Ovary (tissue), 9 donors: Measurements from ENCODE around the gene TIMM10B. TPM values are rescaled to one million over a fixed set of nuclear protein-coding genes. Genes with fewer than 3 reads are reported as not detected.

ENCODE experiments used
- DNase-seq, 5 donors: peaks; one replicate each; pipeline ENCODE4 v3.0.0-alpha.2; 2019 to 2020
- H3K27ac ChIP-seq, 2 donors: fragments of 200-600 bp; one replicate each; pipeline versions ENCODE4 v1.5.1 to v1.8.0; 2019 to 2022
- H3K27me3 ChIP-seq: fragments of 200-600 bp; one replicate; pipeline ENCODE4 v1.8.0; 2022
- H3K36me3 ChIP-seq: fragments of 200-600 bp; sonication (generic); one replicate; pipeline ENCODE4 v1.5.1; 2019
- H3K4me1 ChIP-seq: one replicate; pipeline ENCODE4 v1.8.1; 2013; ENCODE audit warnings: mild to moderate bottlenecking, moderate library complexity; ENCODE audit not compliant: insufficient read depth
- H3K4me3 ChIP-seq: fragments of 200-600 bp; sonication (generic); one replicate; pipeline ENCODE4 v1.5.1; 2017
- H3K9me3 ChIP-seq, 2 donors: fragments of 200-600 bp in 1 of 2; sonication (generic) in 1 of 2; one replicate each; pipeline versions ENCODE4 v1.5.1 to v1.8.1; 2013 to 2019; ENCODE audit warnings: mild to moderate bottlenecking in 1 of 2, moderate library complexity in 1 of 2
- EP300 ChIP-seq: sonication (generic); formaldehyde crosslinking; IDR thresholded peaks from one replicate; pipeline ENCODE4 v1.6.1; 2017; ENCODE audit warnings: antibody characterized with exemption
- POLR2A ChIP-seq: fragments of 450-650 bp; IDR thresholded peaks from one replicate; pipeline ENCODE4 v1.6.1; 2017; ENCODE audit warnings: antibody characterized with exemption, mild to moderate bottlenecking, moderate library complexity
- WGBS, 3 donors: extraction: QIAGEN DNeasy Blood & Tissue Kit in 1 of 3; methylation state at CpG; one replicate each; pipeline versions ENCODE4 v1.1.5 to v1.1.7; 2013 to 2017; 5-methylcytosine and 5-hydroxymethylcytosine counted together
- intact Hi-C, 4 donors: fragments of 100-400 bp; cut with DNase I; formaldehyde crosslinking; loops; one replicate each; pipeline versions ENCODE4 v1.11.0 to v1.15.1; 2022 to 2023
- polyA plus RNA-seq, 2 donors: library from polyadenylated mRNA; stranded (reverse); fragments of 200-250 nt in 1 of 2; fragments of 350-450 nt in 1 of 2; fragmentation: Illumina TruSeq in 1 of 2; extraction: RNeasy Lipid Tissue Mini Kit (QIAGEN cat#74804) in 1 of 2; gene quantifications; one replicate each; pipeline ENCODE4 v1.2.3, GENCODE V29; 2013 to 2014
- total RNA-seq, 7 donors: library from RNA; depleted of rRNA in 2 of 7; stranded (reverse); fragments of >200 nt in 2 of 7; fragmentation: NEBNext Ultra II Directional in 3 of 7; extraction: Animal tissue kit (Norgen Biotek cat#: 25700) in 3 of 7; gene quantifications; one replicate each; pipeline versions ENCODE4 v1.1.0 to v1.2.4, GENCODE V29; 2016 to 2023
- TF ChIP-seq, protein P1 (sequence below), 3 donors: fragments of 450-650 bp in 2 of 3; fragments of 200-600 bp in 1 of 3; IDR thresholded peaks; one replicate each; pipeline versions ENCODE4 v1.5.1 to v1.8.0; 2016 to 2022; ENCODE audit warnings: antibody characterized with exemption in 3 of 3, mild to moderate bottlenecking in 1 of 3
- donor health status: DM: no; HTN: no; CAD: no; lungs with moderate emphysema.
- donor health status: DM: no; HTN: no; CAD: no.
- donor health status: Bipolar disorder and iron deficiency.
- donor health status: DM: yes; HTN: yes; CAD: no.
- donor health status: DM: no; HTN: no; CAD: no.
- donor health status: DM: yes; HTN: yes; CAD: no.

TIMM10B gene
- total and polyA plus RNA-seq, 9 donors: 19.4 to 64.7 (median 38.4) TPM

- no peaks in the 10 kb centered on the region for H3K9me3 ChIP-seq
- intact Hi-C loops: no loop called here
- no peak for TF ChIP-seq POLR2A
- TF ChIP-seq, protein P1, sequence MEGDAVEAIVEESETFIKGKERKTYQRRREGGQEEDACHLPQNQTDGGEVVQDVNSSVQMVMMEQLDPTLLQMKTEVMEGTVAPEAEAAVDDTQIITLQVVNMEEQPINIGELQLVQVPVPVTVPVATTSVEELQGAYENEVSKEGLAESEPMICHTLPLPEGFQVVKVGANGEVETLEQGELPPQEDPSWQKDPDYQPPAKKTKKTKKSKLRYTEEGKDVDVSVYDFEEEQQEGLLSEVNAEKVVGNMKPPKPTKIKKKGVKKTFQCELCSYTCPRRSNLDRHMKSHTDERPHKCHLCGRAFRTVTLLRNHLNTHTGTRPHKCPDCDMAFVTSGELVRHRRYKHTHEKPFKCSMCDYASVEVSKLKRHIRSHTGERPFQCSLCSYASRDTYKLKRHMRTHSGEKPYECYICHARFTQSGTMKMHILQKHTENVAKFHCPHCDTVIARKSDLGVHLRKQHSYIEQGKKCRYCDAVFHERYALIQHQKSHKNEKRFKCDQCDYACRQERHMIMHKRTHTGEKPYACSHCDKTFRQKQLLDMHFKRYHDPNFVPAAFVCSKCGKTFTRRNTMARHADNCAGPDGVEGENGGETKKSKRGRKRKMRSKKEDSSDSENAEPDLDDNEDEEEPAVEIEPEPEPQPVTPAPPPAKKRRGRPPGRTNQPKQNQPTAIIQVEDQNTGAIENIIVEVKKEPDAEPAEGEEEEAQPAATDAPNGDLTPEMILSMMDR (IDR thresholded peaks at IDR 0.05): no peak
- no peak for TF ChIP-seq EP300
- no peaks in the 10 kb centered on the region for H3K4me1 ChIP-seq
- no peak overlapping the region for H3K27ac ChIP-seq
- H3K27me3 ChIP-seq: no peaks in the 10 kb centered on the region
- DNase-seq: no peak
- WGBS, 3 donors: 45 to 61% (median 47%) methylated on average over 3 of the region's 3 CpGs
- H3K4me3 ChIP-seq: no peak overlapping the region
- no peaks in the 10 kb centered on the region for H3K36me3 ChIP-seq
Observed at GRCh38 chr11:6437993-6438392, 43.3 kb upstream of the TIMM10B start.

DNA sequence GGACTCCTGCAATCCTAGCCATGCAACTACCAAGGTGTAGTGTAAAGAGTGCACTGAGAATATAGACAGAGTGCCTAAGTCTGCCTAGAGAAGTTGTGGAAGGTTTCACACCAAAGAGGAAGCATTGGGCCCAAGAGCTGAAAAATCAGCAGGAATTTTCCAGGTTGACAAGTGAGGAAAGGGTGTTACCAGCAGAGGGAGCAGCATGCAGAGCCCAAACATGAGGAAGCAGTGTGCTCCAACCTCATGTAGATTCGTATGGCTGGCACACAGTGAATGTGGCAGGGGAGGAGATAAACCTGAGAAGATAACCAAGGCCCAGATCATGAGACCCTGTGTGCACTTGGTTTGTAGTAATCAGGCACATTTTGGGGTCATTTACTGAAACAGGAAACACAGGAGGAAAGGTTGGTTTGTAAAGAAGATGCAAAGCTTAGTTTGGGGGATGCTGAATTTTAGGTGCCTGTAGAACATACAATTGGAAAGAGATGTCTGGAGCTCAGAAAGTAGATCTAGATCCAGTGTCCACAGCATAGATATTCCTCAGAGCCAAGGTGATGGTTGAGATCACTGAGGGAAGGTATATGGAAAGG lies 42.2 kb upstream of the TIMM10B start:
- H3K4me3 ChIP-seq: no peak overlapping the region
- intact Hi-C loops: no loop called here
- 16 to 23% (median 16%) methylated on average over 1 of the region's 1 CpG for WGBS, 3 donors
- H3K27me3 ChIP-seq: no peaks in the 10 kb centered on the region
- H3K27ac ChIP-seq: no peak overlapping the region
- no peak for DNase-seq
- H3K36me3 ChIP-seq: no peaks in the 10 kb centered on the region
- no peaks in the 10 kb centered on the region for H3K4me1 ChIP-seq
- no peaks in the 10 kb centered on the region for H3K9me3 ChIP-seq
- TF ChIP-seq POLR2A (no peak), EP300 (no peak)
- TF ChIP-seq, protein P1 (IDR thresholded peaks at IDR 0.05): no peak

DNA sequence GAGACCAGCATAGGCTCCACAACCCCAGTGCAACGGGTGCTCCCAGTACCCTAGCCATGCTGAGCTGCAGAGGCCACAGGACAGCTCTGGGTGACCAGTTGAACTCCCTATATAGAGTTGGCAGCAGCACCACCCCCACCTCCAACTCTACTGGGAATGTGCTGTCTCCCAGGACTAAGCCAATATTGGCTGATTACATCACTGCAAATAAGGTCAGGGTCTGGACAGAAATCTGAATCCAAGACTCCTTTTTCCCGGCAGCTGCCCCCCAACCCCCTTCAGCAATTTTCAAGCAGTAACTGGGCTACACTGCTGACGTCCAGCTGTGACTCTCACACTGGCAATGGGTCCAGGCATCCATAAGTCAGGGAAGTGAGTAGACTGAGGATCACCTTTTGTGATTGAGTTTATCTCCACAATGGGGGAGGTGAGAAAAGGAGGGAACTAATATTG lies 40.4 kb upstream of the TIMM10B start, which contains the start of gene HPX:
HPX (minus strand) TSS at position 82 of the 453 bp plus-strand sequence; CDS start at position 58, 24 bp downstream.
- 50 to 57% (median 54%) methylated on average over 3 of the region's 3 CpGs for WGBS, 3 donors
- Histone ChIP-seq H3K27me3 (no peaks in the 10 kb centered on the region), H3K4me3 (no peak within 1 kb of the TSS), H3K27ac (no peak within 1 kb of the TSS), H3K36me3 (no peaks in the 10 kb centered on the region), H3K9me3 (no peaks in the 10 kb centered on the region), H3K4me1 (no peaks in the 10 kb centered on the region)
- TF ChIP-seq POLR2A (no peak), EP300 (no peak)
- TF ChIP-seq, protein P1 (IDR thresholded peaks at IDR 0.05): no peak
- no peak for DNase-seq
- intact Hi-C loops: loop anchor here in 2 of 4 donors (5.0 to 10.0 kb wide), 2 partner anchors 64 to 416 kb away; no protein-coding TSS in a partner anchor

DNA sequence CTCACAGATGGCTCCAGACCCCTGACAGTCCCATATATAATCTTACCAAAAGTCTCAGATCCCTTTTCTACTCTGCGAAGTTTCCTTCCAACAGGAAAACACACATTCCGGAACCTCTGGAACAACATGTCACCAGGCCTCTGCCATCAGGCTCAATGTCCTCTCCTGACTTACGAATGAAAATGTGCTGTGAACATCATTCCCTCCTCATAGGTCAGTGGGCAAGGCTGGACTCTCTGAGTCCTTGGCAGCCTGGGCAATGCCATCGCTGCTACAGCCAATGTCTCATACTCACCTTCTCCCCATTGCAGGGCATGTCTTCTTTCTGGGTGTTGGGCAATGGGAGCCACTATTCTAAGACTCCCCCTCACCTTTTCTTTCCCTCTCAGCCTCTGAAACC lies 38.9 kb upstream of the TIMM10B start:
- Histone ChIP-seq H3K27ac (no peak overlapping the region), H3K9me3 (no peaks in the 10 kb centered on the region), H3K36me3 (no peaks in the 10 kb centered on the region), H3K4me1 (no peaks in the 10 kb centered on the region), H3K27me3 (no peaks in the 10 kb centered on the region), H3K4me3 (no peak overlapping the region)
- intact Hi-C loops: loop anchor here (2.0 to 10.0 kb wide), 4 partner anchors 62 to 418 kb away; no protein-coding TSS in a partner anchor
- TF ChIP-seq EP300: no peak
- TF ChIP-seq, protein P1 (IDR thresholded peaks at IDR 0.05): no peak
- no peak for TF ChIP-seq POLR2A
- DNase-seq: no peak
- 87 to 89% (median 87%) methylated on average over 4 of the region's 4 CpGs for WGBS, 3 donors
